SJSA1 (cell line): Measurements from ENCODE around the gene CTRB2. TPM values are rescaled to one million over a fixed set of nuclear protein-coding genes. Genes with fewer than 3 reads are reported as not detected.
"Not testable (repeated sequence)": the region's sequence is repeated elsewhere in the genome, so short reads cannot be mapped to it uniquely, and the experiment has no call there.

Experiments
- DNase-seq, 2 experiments: peaks; one replicate each; pipeline ENCODE4 v3.0.0-alpha.2; 2015 to 2020; ENCODE audit warnings: low spot score in 2 of 2, low read depth in 1 of 2
- H3K27ac ChIP-seq: fragments of 250-450 bp; sonication (Bioruptor Pico); 2 replicates; pipeline ENCODE4 v1.5.1; 2020; ENCODE audit warnings: mild to moderate bottlenecking, moderate library complexity
- H3K27me3 ChIP-seq: fragments of 250-450 bp; sonication (Bioruptor Pico); replicated peaks from 2 replicates; pipeline ENCODE4 v1.5.1; 2020; ENCODE audit warnings: mild to moderate bottlenecking, moderate library complexity
- H3K36me3 ChIP-seq: fragments of 250-450 bp; sonication (Bioruptor Pico); 2 replicates; pipeline ENCODE4 v1.5.1; 2020; ENCODE audit warnings: mild to moderate bottlenecking
- H3K4me1 ChIP-seq: fragments of 250-450 bp; sonication (Bioruptor Pico); replicated peaks from 2 replicates; pipeline ENCODE4 v1.6.1; 2021; ENCODE audit warnings: mild to moderate bottlenecking
- H3K4me3 ChIP-seq: fragments of 250-450 bp; sonication (Bioruptor Pico); 2 replicates; pipeline ENCODE4 v1.5.1; 2020; ENCODE audit warnings: mild to moderate bottlenecking
- H3K9me3 ChIP-seq: fragments of 250-450 bp; sonication (Bioruptor Pico); replicated peaks from 2 replicates; pipeline ENCODE4 v1.5.1; 2020; ENCODE audit warnings: mild to moderate bottlenecking
- total RNA-seq: library from RNA; depleted of rRNA; stranded (reverse); fragments of >200 nt; shearing (Covaris generic); gene quantifications from 2 replicates; pipeline ENCODE4 v1.2.3, GENCODE V29; 2014

CTRB2 gene
- total RNA-seq, 1 experiment from 2014 or later = not detected

DNA sequence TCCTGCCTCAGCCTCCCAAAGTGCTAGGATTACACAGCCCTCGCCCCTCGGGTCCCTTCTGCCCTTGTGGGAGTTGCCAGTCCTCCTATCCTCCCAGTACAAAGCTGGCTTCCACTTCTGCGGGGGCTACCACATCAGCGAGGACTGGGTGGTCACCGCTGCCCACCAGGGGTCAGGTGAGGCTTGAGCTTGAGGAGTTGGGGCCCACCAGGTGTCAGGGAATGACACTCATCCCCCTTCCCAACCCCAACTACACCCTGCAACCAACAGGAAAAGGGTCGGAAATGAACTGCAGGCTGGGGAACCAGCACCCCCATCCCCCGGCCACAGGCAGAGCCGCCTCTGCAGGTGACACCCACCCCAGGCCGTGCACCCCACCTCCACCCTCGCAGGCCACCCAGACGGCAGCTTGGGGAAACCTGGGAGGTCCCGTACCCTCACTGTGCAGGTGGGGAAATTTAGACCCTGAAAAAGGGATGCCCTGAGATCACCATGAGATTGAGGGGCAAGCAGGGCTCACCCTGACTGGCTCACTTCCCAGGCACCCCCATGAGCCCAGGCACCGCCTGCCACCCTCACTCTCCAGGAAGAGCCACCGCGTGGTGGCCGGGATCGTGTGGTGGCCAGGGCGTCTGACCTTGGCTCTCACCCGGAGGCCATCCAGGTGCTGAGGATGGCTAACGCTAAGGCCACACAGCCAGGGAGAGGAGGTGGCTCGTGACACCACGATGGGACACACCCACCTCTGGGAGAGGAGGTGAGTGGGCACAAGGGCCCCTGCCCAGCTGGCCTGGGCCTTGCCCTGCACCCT lies 19.8 kb upstream of the CTRB2 start:
- H3K4me3 ChIP-seq = no peak overlapping the region
- no peaks in the 10 kb centered on the region; the same call in 1 of the 2 replicates for H3K4me1 ChIP-seq
- DNase-seq = no peak
- H3K9me3 ChIP-seq = no peaks in the 10 kb centered on the region
- H3K27me3 ChIP-seq = peaks cover 4% of the 10 kb centered on the region
- no peak overlapping the region for H3K27ac ChIP-seq
- peaks cover 45% of the 10 kb centered on the region for H3K36me3 ChIP-seq

DNA sequence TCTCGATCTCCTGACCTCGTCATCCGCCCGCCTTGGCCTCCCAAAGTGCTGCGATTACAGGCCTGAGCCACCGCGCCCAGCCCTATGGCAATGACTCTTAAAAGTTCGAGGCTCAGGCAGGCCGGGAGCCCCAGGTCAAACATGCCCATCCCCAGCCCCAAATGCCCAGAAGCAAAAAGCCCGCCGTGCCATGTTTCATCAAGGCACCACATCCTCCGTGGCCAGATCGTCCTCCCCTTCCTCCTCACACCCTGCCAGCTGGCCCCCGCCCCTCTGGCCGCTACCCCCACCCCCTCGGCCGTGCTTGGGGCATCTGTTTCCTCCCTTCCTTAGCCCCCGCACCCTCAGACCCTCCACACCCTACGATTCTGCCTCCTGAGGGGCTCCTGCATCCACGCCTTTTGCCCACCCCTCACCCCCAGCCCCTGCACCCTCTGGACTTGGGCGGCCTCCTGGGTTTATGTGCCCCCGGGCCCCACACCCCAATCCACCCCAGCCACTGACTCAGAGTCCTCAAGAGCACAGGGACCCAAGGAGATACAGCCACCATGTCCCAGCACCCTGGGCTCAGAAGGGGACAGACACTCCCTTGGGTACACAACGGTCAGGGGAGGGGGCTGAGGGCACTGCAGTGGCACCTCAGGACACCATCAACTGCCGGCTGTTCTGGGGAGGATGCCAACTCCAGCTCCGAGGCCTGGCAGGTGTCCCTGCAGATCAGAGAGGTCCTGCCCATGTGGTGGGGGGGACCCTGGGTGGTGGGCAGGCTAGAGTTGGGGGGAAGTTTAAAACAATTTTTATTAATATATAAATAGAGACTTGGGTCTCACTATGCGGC lies 18.9 kb upstream of the CTRB2 start:
- H3K36me3 ChIP-seq = peaks cover 37% of the 10 kb centered on the region
- DNase-seq = peak in 1 of 2 experiments; percentile 43
- H3K27me3 ChIP-seq = peaks cover 4% of the 10 kb centered on the region
- no peak overlapping the region for H3K27ac ChIP-seq
- no peaks in the 10 kb centered on the region for H3K9me3 ChIP-seq
- H3K4me3 ChIP-seq = no peak overlapping the region
- no peaks in the 10 kb centered on the region; the same call in 1 of the 2 replicates for H3K4me1 ChIP-seq

DNA sequence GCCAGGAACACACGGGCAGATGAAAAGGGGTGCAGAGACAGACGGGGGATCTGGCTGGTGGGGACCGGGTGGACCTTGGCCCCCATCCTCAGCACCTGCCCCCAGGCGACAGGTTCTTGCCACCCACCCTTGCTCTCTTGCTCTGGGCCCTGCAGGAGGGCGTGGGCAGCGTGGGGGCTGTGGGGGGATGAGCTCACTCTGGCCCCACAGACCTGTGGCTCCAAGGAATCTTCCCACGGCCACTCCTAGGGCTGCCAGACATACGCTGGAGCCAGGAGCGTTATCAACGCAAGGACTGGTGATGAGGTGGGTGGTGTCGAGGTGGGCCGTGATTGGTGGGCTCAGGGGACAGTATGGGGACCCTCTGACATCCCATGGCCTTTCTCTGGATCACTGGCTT lies 18.1 kb upstream of the CTRB2 start:
- Histone ChIP-seq H3K27me3 (peaks cover 4% of the 10 kb centered on the region), H3K9me3 (no peaks in the 10 kb centered on the region), H3K27ac (no peak overlapping the region), H3K36me3 (peaks cover 30% of the 10 kb centered on the region), H3K4me3 (no peak overlapping the region), H3K4me1 (no peaks in the 10 kb centered on the region; the same call in 1 of the 2 replicates)
- peak in 1 of 2 experiments; percentile 42 for DNase-seq

DNA sequence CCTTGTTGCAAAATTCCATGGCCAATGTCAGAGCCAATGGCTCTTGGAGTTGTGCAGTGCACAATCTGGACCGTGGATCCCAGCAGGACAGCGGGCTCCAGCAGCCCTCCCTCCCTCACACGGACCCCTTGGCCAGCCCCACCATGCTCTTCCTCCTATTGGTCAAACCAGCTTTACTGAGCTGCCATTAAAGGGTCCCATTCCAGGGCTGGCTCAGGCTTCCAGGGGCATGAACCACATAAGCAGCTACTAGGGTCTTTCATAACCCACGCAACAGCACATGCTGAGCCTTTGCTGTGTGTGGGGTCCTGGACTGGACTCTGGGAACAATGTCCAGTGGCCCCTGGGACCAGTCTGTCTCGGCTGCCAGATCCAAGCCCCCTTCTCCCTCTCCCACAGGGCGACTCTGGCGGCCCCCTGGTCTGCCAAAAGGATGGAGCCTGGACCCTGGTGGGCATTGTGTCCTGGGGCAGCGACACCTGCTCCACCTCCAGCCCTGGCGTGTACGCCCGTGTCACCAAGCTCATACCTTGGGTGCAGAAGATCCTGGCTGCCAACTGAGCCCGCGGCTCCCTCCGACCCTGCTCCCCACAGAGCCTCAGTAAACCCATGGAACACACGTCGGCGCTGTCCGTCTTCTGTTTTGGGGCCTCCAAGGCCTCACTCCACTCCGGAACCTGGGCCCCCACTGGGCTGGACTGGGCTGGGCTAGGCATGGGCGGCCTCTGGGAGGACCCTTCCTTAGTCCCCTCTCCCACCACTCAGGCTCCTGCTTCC lies 17.5 kb upstream of the CTRB2 start:
- no peaks in the 10 kb centered on the region; the same call in 1 of the 2 replicates for H3K4me1 ChIP-seq
- H3K4me3 ChIP-seq = no peak overlapping the region
- DNase-seq = peak in 1 of 2 experiments; percentile 42
- no peaks in the 10 kb centered on the region for H3K9me3 ChIP-seq
- H3K27me3 ChIP-seq = peaks cover 4% of the 10 kb centered on the region
- peaks cover 24% of the 10 kb centered on the region for H3K36me3 ChIP-seq
- no peak overlapping the region for H3K27ac ChIP-seq

DNA sequence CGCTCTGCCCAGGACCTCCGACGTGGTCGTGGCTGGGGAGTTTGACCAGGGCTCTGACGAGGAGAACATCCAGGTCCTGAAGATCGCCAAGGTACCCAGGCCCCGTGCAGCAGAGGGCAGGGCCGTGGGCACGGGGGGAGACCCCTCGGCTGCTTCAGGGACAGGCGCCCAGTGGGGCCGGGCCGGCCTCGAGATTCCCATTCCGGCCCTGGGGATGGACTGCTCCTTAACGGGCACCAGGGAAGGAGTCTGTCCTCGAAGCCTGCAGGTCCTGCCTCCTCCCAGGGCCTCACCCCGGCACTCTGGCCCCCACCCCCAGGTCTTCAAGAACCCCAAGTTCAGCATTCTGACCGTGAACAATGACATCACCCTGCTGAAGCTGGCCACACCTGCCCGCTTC lies 16.2 kb upstream of the CTRB2 start:
- not testable (repeated sequence) for H3K27ac ChIP-seq, H3K9me3 ChIP-seq, H3K4me3 ChIP-seq, H3K4me1 ChIP-seq, DNase-seq, H3K27me3 ChIP-seq
- peaks cover 10% of the 10 kb centered on the region for H3K36me3 ChIP-seq

DNA sequence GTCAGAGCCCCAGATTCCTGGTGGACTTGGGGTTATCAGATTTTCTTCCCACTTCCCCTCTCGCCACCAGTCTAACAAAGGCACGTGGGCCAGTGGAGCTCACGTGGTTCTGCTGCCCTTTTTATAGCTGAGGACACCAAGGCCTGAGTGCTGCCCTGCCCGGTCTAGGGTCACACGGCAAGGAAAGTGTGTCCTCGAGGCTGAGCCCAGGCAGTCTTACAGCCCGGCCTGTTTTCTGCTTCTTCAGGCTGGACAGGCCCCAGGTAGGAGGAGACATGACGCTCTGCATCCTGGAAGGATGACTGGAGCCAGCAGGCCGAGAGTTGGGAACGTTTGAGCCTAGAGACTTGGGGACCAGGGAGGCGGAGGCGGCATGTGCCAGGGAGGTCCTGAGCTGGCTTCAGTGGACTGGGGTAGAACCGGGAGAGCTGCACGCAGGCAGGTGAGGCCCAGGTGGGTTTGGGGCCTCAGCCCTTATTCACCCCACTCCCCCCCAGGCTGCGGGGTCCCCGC lies 15.4 kb upstream of the CTRB2 start:
- no peak for DNase-seq
- H3K27me3 ChIP-seq = peaks cover 4% of the 10 kb centered on the region
- H3K9me3 ChIP-seq = no peaks in the 10 kb centered on the region
- no peaks in the 10 kb centered on the region; the same call in 1 of the 2 replicates for H3K4me1 ChIP-seq
- H3K36me3 ChIP-seq = peaks cover 3% of the 10 kb centered on the region; the same call in 1 of the 2 replicates
- H3K4me3 ChIP-seq = no peak overlapping the region
- no peak overlapping the region for H3K27ac ChIP-seq

DNA sequence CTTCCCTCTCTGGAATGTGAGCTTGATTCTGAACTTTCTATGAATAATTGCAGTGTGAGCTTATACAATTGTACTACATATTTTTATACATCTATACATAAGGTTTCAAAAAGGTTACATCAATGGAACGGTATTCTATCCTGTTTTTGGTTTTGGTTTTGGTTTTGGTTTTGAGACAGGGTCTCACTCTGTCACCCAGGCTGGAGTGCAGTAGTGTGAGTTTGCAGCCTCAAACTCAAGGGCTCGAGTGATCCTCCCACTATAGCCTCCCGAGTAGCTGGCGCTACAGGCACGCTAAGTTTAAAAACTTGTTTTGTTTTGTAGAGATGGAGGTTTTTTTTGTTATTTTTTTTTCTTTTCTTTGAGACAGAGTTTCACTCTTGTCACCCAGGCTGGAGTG lies 12.9 kb upstream of the CTRB2 start:
- Histone ChIP-seq H3K27me3 (peaks cover 4% of the 10 kb centered on the region), H3K27ac (no peak overlapping the region), H3K9me3 (no peaks in the 10 kb centered on the region), H3K4me3 (no peak overlapping the region), H3K36me3 (no peaks in the 10 kb centered on the region), H3K4me1 (no peaks in the 10 kb centered on the region)
- no peak for DNase-seq

DNA sequence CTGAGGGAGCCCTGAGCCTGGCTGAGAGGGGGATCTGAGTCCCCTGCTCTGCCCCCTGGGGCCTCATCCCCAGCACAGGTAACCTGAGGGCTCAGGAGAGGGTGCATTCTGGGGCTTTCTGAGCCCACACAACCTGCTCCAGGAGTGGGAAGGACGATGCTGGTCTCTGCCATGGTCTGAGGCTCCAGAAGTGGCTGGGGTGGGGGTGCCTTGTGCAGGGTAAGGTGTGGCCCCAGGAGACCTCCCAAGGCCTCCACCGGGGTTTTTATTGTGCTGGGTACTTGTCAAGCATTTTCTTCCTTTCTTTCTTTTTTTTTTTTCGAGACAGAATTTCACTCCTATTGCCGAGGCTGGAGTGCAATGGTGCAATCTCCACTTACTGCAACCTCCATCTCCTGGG lies 12.1 kb upstream of the CTRB2 start:
- no peaks in the 10 kb centered on the region for H3K9me3 ChIP-seq
- no peak overlapping the region for H3K27ac ChIP-seq
- no peaks in the 10 kb centered on the region for H3K36me3 ChIP-seq
- H3K4me1 ChIP-seq = no peaks in the 10 kb centered on the region
- no peak for DNase-seq
- peaks cover 1% of the 10 kb centered on the region for H3K27me3 ChIP-seq
- H3K4me3 ChIP-seq = no peak overlapping the region

DNA sequence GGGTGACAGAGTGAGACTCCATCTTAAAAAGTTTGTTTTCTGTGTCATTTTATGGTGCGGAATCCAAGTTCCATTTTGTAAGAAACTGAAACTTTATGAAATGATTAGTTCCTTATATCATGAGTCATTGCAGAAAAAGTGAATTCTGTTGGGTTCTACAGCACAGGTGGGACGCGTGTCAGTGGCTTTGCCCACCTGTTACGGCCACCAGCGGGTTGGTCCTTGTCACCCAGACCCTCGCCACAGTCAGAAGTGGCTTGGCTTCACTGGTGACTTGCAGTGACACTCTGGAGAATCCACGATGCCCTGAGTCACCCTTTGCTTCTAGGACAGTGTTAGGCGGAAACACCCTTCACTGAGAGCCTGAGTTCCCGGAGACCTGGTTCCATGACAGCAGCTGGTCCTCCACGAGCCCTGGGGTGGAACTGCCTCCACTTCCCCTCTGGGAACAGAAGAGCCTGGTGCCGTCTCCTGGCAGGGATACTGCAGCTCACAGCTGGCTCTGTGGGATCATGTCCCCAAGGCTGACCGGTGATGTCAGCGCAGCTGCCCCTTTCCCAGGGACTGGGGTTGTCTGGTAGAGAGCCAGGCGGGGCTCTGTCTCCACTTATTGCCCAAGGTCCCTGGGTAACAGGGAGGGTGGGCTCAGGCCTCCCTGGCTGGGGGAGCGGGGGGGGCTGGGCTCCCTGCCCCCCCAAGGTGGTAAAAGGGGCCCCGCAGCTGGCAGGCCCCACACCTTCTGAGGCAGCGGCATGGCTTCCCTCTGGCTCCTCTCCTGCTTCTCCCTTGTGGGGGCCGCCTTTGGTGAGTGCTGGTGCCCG lies 11.5 kb upstream of the CTRB2 start, which contains the start of gene CTRB1:
Gene CTRB1, plus strand, starts transcription at position 733 of the 821 bp plus-strand sequence. Its CDS starts 20 bp downstream, at position 753.
- no peaks in the 10 kb centered on the region for H3K36me3 ChIP-seq
- H3K4me3 ChIP-seq = no peak within 1 kb of the TSS
- H3K4me1 ChIP-seq = no peaks in the 10 kb centered on the region
- DNase-seq = no peak
- no peaks in the 10 kb centered on the region for H3K27me3 ChIP-seq
- H3K27ac ChIP-seq = no peak within 1 kb of the TSS
- no peaks in the 10 kb centered on the region for H3K9me3 ChIP-seq

DNA sequence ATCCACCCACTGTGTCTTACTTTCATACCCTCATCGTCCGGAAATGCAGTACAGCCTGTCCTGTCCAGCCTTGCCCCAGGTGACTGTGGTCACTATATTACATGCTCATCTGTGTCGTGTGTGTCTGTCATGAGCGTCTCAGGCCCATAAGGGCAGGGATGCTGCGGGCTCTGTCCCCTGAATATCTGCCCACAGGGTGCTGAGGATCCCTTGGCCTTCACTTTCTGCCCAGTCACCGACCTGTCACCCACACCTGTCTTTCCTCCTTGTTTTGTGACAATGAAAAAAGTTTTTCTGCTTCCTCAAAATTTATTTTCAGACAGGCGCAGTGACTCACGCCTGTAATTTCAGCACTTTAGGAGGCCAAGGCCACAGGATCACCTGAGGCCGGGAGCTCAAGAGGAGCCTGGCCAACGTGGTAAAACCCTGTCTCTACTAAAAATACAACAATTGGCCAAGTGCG lies 10.5 kb upstream of the CTRB2 start:
- no peak overlapping the region for H3K27ac ChIP-seq
- no peaks in the 10 kb centered on the region for H3K4me1 ChIP-seq
- no peak for DNase-seq
- no peak overlapping the region for H3K4me3 ChIP-seq
- no peaks in the 10 kb centered on the region for H3K27me3 ChIP-seq
- H3K9me3 ChIP-seq = no peaks in the 10 kb centered on the region
- no peaks in the 10 kb centered on the region for H3K36me3 ChIP-seq

DNA sequence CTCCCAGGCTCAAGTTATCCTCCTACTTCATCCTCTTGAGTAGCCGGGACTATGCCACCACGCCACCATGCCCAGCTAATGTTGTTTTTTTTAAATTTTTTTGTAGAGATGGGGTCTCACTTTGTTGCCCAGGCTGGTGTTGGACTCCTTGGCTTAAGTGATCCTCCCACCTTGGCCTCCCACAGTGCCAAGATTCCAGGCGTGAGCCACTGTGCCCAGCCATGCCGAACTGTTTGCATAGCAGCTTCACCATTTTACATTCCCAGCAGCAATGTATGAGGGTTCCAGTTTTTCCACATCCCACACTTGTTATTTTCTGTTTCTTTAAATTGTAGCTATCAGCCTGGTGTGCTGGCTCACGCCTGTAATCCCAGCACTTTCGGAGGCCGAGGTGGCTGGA lies 9.6 kb upstream of the CTRB2 start:
- Histone ChIP-seq H3K36me3 (no peaks in the 10 kb centered on the region), H3K9me3 (no peaks in the 10 kb centered on the region), H3K4me1 (no peaks in the 10 kb centered on the region), H3K27ac (no peak overlapping the region), H3K4me3 (no peak overlapping the region), H3K27me3 (no peaks in the 10 kb centered on the region)
- DNase-seq = no peak

DNA sequence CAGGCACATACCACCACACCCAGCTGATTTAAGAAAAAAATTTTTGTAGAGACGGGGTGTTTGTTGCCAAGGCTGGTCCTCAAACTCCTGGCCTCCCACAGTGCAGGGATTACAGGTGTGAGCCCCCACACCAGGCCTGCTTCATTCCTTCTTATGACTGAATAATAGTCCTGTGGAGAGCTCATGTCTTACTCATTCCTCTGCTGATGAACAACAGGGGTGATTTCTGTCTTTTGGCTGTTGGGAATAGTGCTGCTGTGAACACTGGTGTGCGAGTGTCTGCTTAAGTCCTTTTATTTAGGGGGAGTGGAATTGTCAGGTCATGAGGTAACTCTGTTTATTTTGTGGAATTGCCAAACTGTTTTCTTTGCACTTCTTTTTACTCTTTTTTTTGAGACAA lies 9.2 kb upstream of the CTRB2 start:
- Histone ChIP-seq H3K4me3 (no peak overlapping the region), H3K27ac (no peak overlapping the region), H3K36me3 (no peaks in the 10 kb centered on the region), H3K9me3 (no peaks in the 10 kb centered on the region), H3K4me1 (no peaks in the 10 kb centered on the region), H3K27me3 (no peaks in the 10 kb centered on the region)
- DNase-seq = no peak
